ENCODE data around the gene SOX10. TPM values are rescaled to one million over a fixed set of nuclear protein-coding genes. Genes with fewer than 3 reads are reported as not detected.

Gene SOX10
- total RNA-seq, 1 donor from 2014 or later, result 0.34 TPM

DNA sequence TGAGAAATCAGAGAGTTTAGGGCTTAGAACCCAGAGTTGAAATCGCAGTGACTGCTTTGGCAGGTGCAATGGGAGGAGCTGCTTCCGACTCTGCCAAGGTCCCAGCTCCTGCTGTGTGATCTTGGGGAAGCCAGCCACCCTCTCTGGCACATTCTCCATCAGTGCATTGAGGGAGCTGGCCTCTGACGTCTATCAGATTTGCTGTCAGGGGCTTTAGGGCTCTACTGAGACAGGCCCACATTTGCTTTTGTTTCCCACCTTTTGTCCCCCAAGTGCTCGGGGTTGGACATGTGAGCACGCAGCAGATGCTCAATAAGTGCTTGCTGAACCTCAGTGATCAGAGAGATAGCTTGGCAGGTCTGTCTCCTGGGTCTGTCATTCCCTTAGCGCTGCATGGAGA is 10.6 kb upstream of the SOX10 start:
- H3K4me1 Mint-ChIP-seq (ENCODE audit: low read depth, unreplicated experiment), result peaks cover 2% of the 10 kb centered on the region
- H3K27ac ChIP-seq (ENCODE audit: low read depth, low read length), result no peak overlapping the region
- DNase-seq (ENCODE audit: low read depth) (no peak), FAIRE-seq (no peak)
- peaks cover 14% of the 10 kb centered on the region for H3K4me1 ChIP-seq (ENCODE audit: insufficient read depth, low read length)
- H3K36me3 ChIP-seq (ENCODE audit: insufficient read depth, low read length), result no peaks in the 10 kb centered on the region
- H3K27me3 Mint-ChIP-seq (ENCODE audit: low read depth, unreplicated experiment), result peaks cover 17% of the 10 kb centered on the region
- no peaks in the 10 kb centered on the region for H3K9me3 Mint-ChIP-seq (ENCODE audit: unreplicated experiment)
- no peak overlapping the region for H3K4me2 ChIP-seq (ENCODE audit: low read length)
- H3K27ac Mint-ChIP-seq (ENCODE audit: unreplicated experiment), result no peak overlapping the region
- no peak overlapping the region for H3K4me3 ChIP-seq (ENCODE audit: insufficient read depth, low read depth, low read length)
- H4K20me1 ChIP-seq (ENCODE audit: insufficient read depth, low read length), result no peaks in the 10 kb centered on the region
- no peaks in the 10 kb centered on the region for H3K27me3 ChIP-seq (ENCODE audit: insufficient read depth, low read length)
- TF ChIP-seq EZH2 (IDR thresholded peaks at IDR 0.05; ENCODE audit: insufficient read depth, low read length) (no peak), CTCF (IDR thresholded peaks at IDR 0.05; ENCODE audit: insufficient read depth, low read depth, low read length) (no peak)
- no peak overlapping the region for H2AFZ ChIP-seq (ENCODE audit: low read depth, low read length)
- no peaks in the 10 kb centered on the region for H3K9me3 ChIP-seq (ENCODE audit: insufficient read depth, low read depth, low read length)
- H3K79me2 ChIP-seq (ENCODE audit: insufficient read depth, low read length), result no peaks in the 10 kb centered on the region
- no peak overlapping the region for H3K4me3 Mint-ChIP-seq (ENCODE audit: unreplicated experiment)
- H3K36me3 Mint-ChIP-seq (ENCODE audit: low read depth, unreplicated experiment), result no peaks in the 10 kb centered on the region
- H3K9ac ChIP-seq (ENCODE audit: low read length), result no peak overlapping the region

GRCh38 chr22:37994049-37994448 is 9.7 kb upstream of the SOX10 start:
- Histone ChIP-seq H3K4me3 (ENCODE audit: insufficient read depth, low read depth, low read length) (no peak overlapping the region), H3K36me3 (ENCODE audit: insufficient read depth, low read length) (no peaks in the 10 kb centered on the region), H3K27me3 (ENCODE audit: insufficient read depth, low read length) (no peaks in the 10 kb centered on the region), H4K20me1 (ENCODE audit: insufficient read depth, low read length) (no peaks in the 10 kb centered on the region), H3K9me3 (ENCODE audit: insufficient read depth, low read depth, low read length) (no peaks in the 10 kb centered on the region), H3K4me1 (ENCODE audit: insufficient read depth, low read length) (peaks cover 4% of the 10 kb centered on the region), H3K4me2 (ENCODE audit: low read length) (no peak overlapping the region), H2AFZ (ENCODE audit: low read depth, low read length) (no peak overlapping the region), H3K79me2 (ENCODE audit: insufficient read depth, low read length) (no peaks in the 10 kb centered on the region), H3K27ac (ENCODE audit: low read depth, low read length) (no peak overlapping the region), H3K9ac (ENCODE audit: low read length) (no peak overlapping the region)
- Mint-ChIP-seq H3K4me1 (ENCODE audit: low read depth, unreplicated experiment) (peaks cover 2% of the 10 kb centered on the region), H3K4me3 (ENCODE audit: unreplicated experiment) (no peak overlapping the region), H3K36me3 (ENCODE audit: low read depth, unreplicated experiment) (no peaks in the 10 kb centered on the region), H3K27me3 (ENCODE audit: low read depth, unreplicated experiment) (peaks cover 17% of the 10 kb centered on the region), H3K9me3 (ENCODE audit: unreplicated experiment) (no peaks in the 10 kb centered on the region), H3K27ac (ENCODE audit: unreplicated experiment) (no peak overlapping the region)
- TF ChIP-seq CTCF (IDR thresholded peaks at IDR 0.05; ENCODE audit: insufficient read depth, low read depth, low read length) (no peak), EZH2 (IDR thresholded peaks at IDR 0.05; ENCODE audit: insufficient read depth, low read length) (no peak)
- FAIRE-seq (no peak), DNase-seq (ENCODE audit: low read depth) (no peak)

DNA sequence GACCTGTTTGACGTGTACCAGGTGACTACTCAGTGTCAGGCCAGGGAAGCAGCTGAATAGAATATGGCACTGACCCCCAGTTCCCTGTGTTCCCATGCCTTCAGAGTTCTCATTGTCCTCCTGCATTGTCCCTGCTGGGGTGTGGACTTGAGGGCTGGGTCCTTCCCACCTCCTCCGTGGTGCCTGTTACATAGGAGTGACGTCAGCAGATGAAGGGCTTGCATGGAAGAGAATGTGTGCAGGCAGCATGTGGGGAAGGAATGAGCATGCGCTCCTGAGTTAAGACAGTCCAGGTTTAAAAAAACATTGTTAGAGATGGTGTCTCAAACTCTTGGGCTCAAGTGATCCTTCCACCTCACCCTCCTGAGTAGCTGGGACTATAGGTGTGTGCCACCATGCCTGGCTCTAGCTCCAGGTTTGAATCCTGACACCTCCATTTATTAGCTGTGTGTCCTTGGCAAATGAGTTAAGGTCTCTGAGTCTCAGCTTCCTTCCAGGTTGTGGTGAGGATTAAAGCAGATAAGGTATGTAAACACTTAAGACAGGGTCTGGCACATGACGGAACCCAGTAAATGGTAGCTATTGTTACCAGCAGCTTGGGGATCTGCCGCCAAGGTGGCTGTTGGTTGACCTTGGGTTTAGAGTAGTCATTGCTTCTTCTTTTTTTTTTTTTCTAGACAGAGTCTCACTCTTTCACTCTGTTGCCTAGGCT is 7.5 kb upstream of the SOX10 start:
- Histone ChIP-seq H3K79me2 (ENCODE audit: insufficient read depth, low read length) (no peaks in the 10 kb centered on the region), H3K27ac (ENCODE audit: low read depth, low read length) (no peak overlapping the region), H3K4me3 (ENCODE audit: insufficient read depth, low read depth, low read length) (no peak overlapping the region), H2AFZ (ENCODE audit: low read depth, low read length) (no peak overlapping the region), H3K9ac (ENCODE audit: low read length) (no peak overlapping the region), H4K20me1 (ENCODE audit: insufficient read depth, low read length) (no peaks in the 10 kb centered on the region), H3K4me2 (ENCODE audit: low read length) (no peak overlapping the region), H3K4me1 (ENCODE audit: insufficient read depth, low read length) (no peaks in the 10 kb centered on the region), H3K27me3 (ENCODE audit: insufficient read depth, low read length) (no peaks in the 10 kb centered on the region), H3K9me3 (ENCODE audit: insufficient read depth, low read depth, low read length) (no peaks in the 10 kb centered on the region), H3K36me3 (ENCODE audit: insufficient read depth, low read length) (no peaks in the 10 kb centered on the region)
- peaks cover 8% of the 10 kb centered on the region for H3K27me3 Mint-ChIP-seq (ENCODE audit: low read depth, unreplicated experiment)
- no peak overlapping the region for H3K4me3 Mint-ChIP-seq (ENCODE audit: unreplicated experiment)
- H3K9me3 Mint-ChIP-seq (ENCODE audit: unreplicated experiment), result no peaks in the 10 kb centered on the region
- H3K4me1 Mint-ChIP-seq (ENCODE audit: low read depth, unreplicated experiment), result no peaks in the 10 kb centered on the region
- DNase-seq (ENCODE audit: low read depth) (no peak), FAIRE-seq (no peak)
- H3K27ac Mint-ChIP-seq (ENCODE audit: unreplicated experiment), result no peak overlapping the region
- peaks cover 2% of the 10 kb centered on the region for H3K36me3 Mint-ChIP-seq (ENCODE audit: low read depth, unreplicated experiment)
- no peak for TF ChIP-seq CTCF (IDR thresholded peaks at IDR 0.05; ENCODE audit: insufficient read depth, low read depth, low read length)
- no peak for TF ChIP-seq EZH2 (IDR thresholded peaks at IDR 0.05; ENCODE audit: insufficient read depth, low read length)

Data from astrocyte (in vitro differentiated cells and primary cell).